ENCODE data around the gene PLOD3. TPM values are rescaled to one million over a fixed set of nuclear protein-coding genes. Genes with fewer than 3 reads are reported as not detected.

Gene PLOD3
- total and polyA plus RNA-seq, 4 experiments from 2014 or later = 24.6 to 72.4 (median 47.2) TPM

- no peaks in the 10 kb centered on the region for H3K9me3 Mint-ChIP-seq
- H3K4me1 Mint-ChIP-seq = peaks cover 1 to 17% (median 3%) of the 10 kb centered on the region in 4 donors
- H3K4me3 Mint-ChIP-seq = no peak overlapping the region
- POLR2A ChIA-PET (ENCODE audit: partially characterized antibody) = interaction anchor here (1.4 to 2.0 kb wide), 2 partner anchors 12 to 14 kb away, joined by 4 to 6 read pairs; no protein-coding TSS in a partner anchor
- Histone ChIP-seq H3K4me3 (ENCODE audit: low read length in 2 of 2) (no peak overlapping the region), H3K9me3 (ENCODE audit: control insufficient read depth in 1 of 2, low read length in 2 of 2) (no peaks in the 10 kb centered on the region), H3K27ac (ENCODE audit: low read depth, low read length) (no peak overlapping the region), H3K36me3 (ENCODE audit: insufficient read depth, low read length) (peaks cover 34% of the 10 kb centered on the region), H3K27me3 (ENCODE audit: insufficient read depth, low read length) (no peaks in the 10 kb centered on the region), H3K4me1 (ENCODE audit: insufficient read depth, low read length) (peaks cover 8% of the 10 kb centered on the region)
- H3K27me3 Mint-ChIP-seq = no peaks in the 10 kb centered on the region
- H3K36me3 Mint-ChIP-seq = peaks cover 4 to 17% of the 10 kb centered on the region in 2 donors
- intact Hi-C loops (cut with micrococcal nuclease) = no loop called here
- DNase-seq = no peak
- CTCF ChIA-PET (ENCODE audit: partially characterized antibody) = interaction anchor here (1.4 kb wide), 1 partner anchor 13 kb away, joined by 4 read pairs; no protein-coding TSS in a partner anchor
- H3K27ac Mint-ChIP-seq = no peak overlapping the region
These were observed 21.1 kb upstream of the PLOD3 start for GRCh38 chr7:101238226-101239182.

GRCh38 chr7:101237206-101238067 is 20.1 kb upstream of the PLOD3 start, which contains the start of gene CLDN15:
CLDN15 (minus strand) TSS chr7:101237802; CDS start chr7:101237581, 221 bp downstream.
- Mint-ChIP-seq H3K36me3 (peaks cover 4 to 20% of the 10 kb centered on the region in 2 donors), H3K27ac (peak within 1 kb of the TSS in 1 of 7 donors; percentile 35), H3K4me1 (peaks cover 0 to 8% (median 1%) of the 10 kb centered on the region in 4 donors), H3K4me3 (no peak within 1 kb of the TSS), H3K27me3 (no peaks in the 10 kb centered on the region), H3K9me3 (no peaks in the 10 kb centered on the region)
- Histone ChIP-seq H3K27ac (ENCODE audit: low read depth, low read length) (no peak within 1 kb of the TSS), H3K27me3 (ENCODE audit: insufficient read depth, low read length) (no peaks in the 10 kb centered on the region), H3K4me3 (ENCODE audit: low read length in 2 of 2) (no peak within 1 kb of the TSS), H3K36me3 (ENCODE audit: insufficient read depth, low read length) (peaks cover 34% of the 10 kb centered on the region), H3K9me3 (ENCODE audit: control insufficient read depth in 1 of 2, low read length in 2 of 2) (no peaks in the 10 kb centered on the region), H3K4me1 (ENCODE audit: insufficient read depth, low read length) (no peaks in the 10 kb centered on the region)
- ChIA-PET POLR2A (ENCODE audit: partially characterized antibody) (interaction anchor here (1.0 to 2.0 kb wide), 3 partner anchors 11 to 20 kb away, joined by 4 to 6 read pairs (median 4); partner anchors contain the start of genes PLOD3 and ZNHIT1), CTCF (ENCODE audit: partially characterized antibody) (interaction anchor here (1.4 kb wide), 1 partner anchor 12 kb away, joined by 4 read pairs; no protein-coding TSS in a partner anchor)
- intact Hi-C loops (cut with micrococcal nuclease) = no loop called here
- no peak for DNase-seq

GRCh38 chr7:101236292-101236835 is 19.0 kb upstream of the PLOD3 start:
- ChIA-PET CTCF (ENCODE audit: partially characterized antibody) (interaction anchor here (2.9 kb wide), 1 partner anchor 8 kb away, joined by 24 read pairs; the partner anchor contains the start of gene FIS1), POLR2A (ENCODE audit: partially characterized antibody) (interaction anchor here (1.0 to 2.0 kb wide), 2 partner anchors 16 to 19 kb away, joined by 4 to 6 read pairs; partner anchors contain the start of genes PLOD3 and ZNHIT1)
- no peak overlapping the region for H3K4me3 Mint-ChIP-seq

GRCh38 chr7:101235522-101235921 is 18.1 kb upstream of the PLOD3 start:
- H3K36me3 ChIP-seq (ENCODE audit: insufficient read depth, low read length) = peaks cover 28% of the 10 kb centered on the region
- peaks cover 7 to 21% of the 10 kb centered on the region in 2 donors for H3K36me3 Mint-ChIP-seq
- H3K27me3 ChIP-seq (ENCODE audit: insufficient read depth, low read length) = no peaks in the 10 kb centered on the region
- ChIA-PET POLR2A (ENCODE audit: partially characterized antibody) (interaction anchor here (1.2 kb wide), 1 partner anchor 8 kb away, joined by 7 read pairs; no protein-coding TSS in a partner anchor), CTCF (ENCODE audit: partially characterized antibody) (interaction anchor here (1.8 to 2.9 kb wide), 2 partner anchors 9 to 47 kb away, joined by 4 to 24 read pairs; partner anchors contain the start of gene FIS1)
- H3K27ac ChIP-seq (ENCODE audit: low read depth, low read length) = no peak overlapping the region
- H3K27me3 Mint-ChIP-seq = no peaks in the 10 kb centered on the region
- H3K4me1 ChIP-seq (ENCODE audit: insufficient read depth, low read length) = no peaks in the 10 kb centered on the region
- DNase-seq = no peak
- no peak overlapping the region for H3K4me3 Mint-ChIP-seq
- no peak overlapping the region for H3K27ac Mint-ChIP-seq
- H3K9me3 Mint-ChIP-seq = peaks cover 0 to 2% (median 0%) of the 10 kb centered on the region in 8 donors
- H3K4me1 Mint-ChIP-seq = peaks cover 0 to 4% (median 2%) of the 10 kb centered on the region in 4 donors
- H3K9me3 ChIP-seq (ENCODE audit: control insufficient read depth in 1 of 2, low read length in 2 of 2) = no peaks in the 10 kb centered on the region
- intact Hi-C loops (cut with micrococcal nuclease) = no loop called here
- no peak overlapping the region for H3K4me3 ChIP-seq (ENCODE audit: low read length in 2 of 2)

More at GRCh38 chr7:101236292-101236835, 19.0 kb upstream of the PLOD3 start:
- H3K4me1 Mint-ChIP-seq = peaks cover 0 to 5% (median under 1%) of the 10 kb centered on the region in 4 donors
- Histone ChIP-seq H3K27me3 (ENCODE audit: insufficient read depth, low read length) (no peaks in the 10 kb centered on the region), H3K36me3 (ENCODE audit: insufficient read depth, low read length) (peaks cover 34% of the 10 kb centered on the region), H3K4me3 (ENCODE audit: low read length in 2 of 2) (no peak overlapping the region), H3K9me3 (ENCODE audit: control insufficient read depth in 1 of 2, low read length in 2 of 2) (no peaks in the 10 kb centered on the region), H3K4me1 (ENCODE audit: insufficient read depth, low read length) (no peaks in the 10 kb centered on the region), H3K27ac (ENCODE audit: low read depth, low read length) (no peak overlapping the region)
- intact Hi-C loops (cut with micrococcal nuclease) = no loop called here
- no peaks in the 10 kb centered on the region for H3K27me3 Mint-ChIP-seq
- DNase-seq = no peak
- peaks cover 4 to 22% of the 10 kb centered on the region in 2 donors for H3K36me3 Mint-ChIP-seq
- no peak overlapping the region for H3K27ac Mint-ChIP-seq
- H3K9me3 Mint-ChIP-seq = no peaks in the 10 kb centered on the region

DNA sequence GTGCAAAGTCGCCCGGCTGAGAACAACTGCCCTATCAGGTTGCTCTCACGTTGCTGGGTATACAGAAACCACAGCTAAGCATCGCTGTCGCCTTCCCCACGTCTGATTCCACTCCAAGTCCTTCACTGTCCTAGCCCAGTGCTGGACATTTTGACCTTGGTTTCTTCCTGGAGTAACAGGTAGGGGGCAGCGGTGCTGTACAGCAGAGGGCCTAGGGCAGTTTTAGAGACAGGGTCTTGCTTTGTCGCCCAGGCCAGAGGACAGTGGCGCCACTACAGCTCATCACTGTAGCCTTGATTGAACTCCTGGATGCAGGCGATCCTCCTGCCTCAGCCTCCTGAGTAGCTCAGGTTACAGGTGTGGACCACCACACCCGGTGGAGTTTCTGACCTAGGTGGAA is 17.7 kb upstream of the PLOD3 start:
- POLR2A ChIA-PET (ENCODE audit: partially characterized antibody) = interaction anchor here (1.2 to 2.8 kb wide), 2 partner anchors 8 to 17 kb away, joined by 7 read pairs; no protein-coding TSS in a partner anchor
- H3K27ac Mint-ChIP-seq = peak overlapping the region in 1 of 7 donors; percentile 32
- no peaks in the 10 kb centered on the region for H3K9me3 ChIP-seq (ENCODE audit: control insufficient read depth in 1 of 2, low read length in 2 of 2)

DNA sequence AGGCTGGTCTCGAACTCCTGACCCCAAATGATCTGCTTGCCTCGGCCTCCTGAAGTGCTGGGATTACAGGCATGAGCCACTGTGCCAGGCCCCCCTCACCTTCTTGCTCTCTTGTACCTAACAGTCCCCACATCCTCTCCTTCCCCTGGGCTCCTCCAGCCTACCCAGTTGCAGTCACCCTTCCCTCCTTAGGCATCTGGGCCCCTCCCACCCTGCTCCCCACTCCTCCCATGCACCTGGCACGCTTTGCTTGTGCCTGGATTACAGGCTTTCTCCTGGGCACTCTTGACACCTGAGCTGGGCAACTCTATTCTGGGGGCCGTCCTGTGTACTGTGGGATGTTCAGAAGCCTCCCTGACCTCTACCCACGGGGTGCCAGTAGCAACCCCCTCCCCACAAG is 17.3 kb upstream of the PLOD3 start:
- no peak overlapping the region for H3K4me3 ChIP-seq (ENCODE audit: low read length in 2 of 2)
- peak overlapping the region in 2 of 7 donors; percentile 32 to 41 for H3K27ac Mint-ChIP-seq
- H3K36me3 Mint-ChIP-seq = peaks cover 8 to 22% of the 10 kb centered on the region in 2 donors
- H3K9me3 Mint-ChIP-seq = peaks cover 0 to 2% (median 0%) of the 10 kb centered on the region in 8 donors
- no peak for DNase-seq
- intact Hi-C loops (cut with micrococcal nuclease) = no loop called here
- H3K9me3 ChIP-seq (ENCODE audit: control insufficient read depth in 1 of 2, low read length in 2 of 2) = no peaks in the 10 kb centered on the region
- no peak overlapping the region for H3K27ac ChIP-seq (ENCODE audit: low read depth, low read length)
- no peak overlapping the region for H3K4me3 Mint-ChIP-seq
- peaks cover 19% of the 10 kb centered on the region for H3K36me3 ChIP-seq (ENCODE audit: insufficient read depth, low read length)
- H3K27me3 ChIP-seq (ENCODE audit: insufficient read depth, low read length) = no peaks in the 10 kb centered on the region
- CTCF ChIA-PET (ENCODE audit: partially characterized antibody) = interaction anchor here (1.8 to 2.9 kb wide), 2 partner anchors 10 to 48 kb away, joined by 4 to 24 read pairs; partner anchors contain the start of gene FIS1
- H3K4me1 Mint-ChIP-seq = peaks cover 0 to 4% (median 2%) of the 10 kb centered on the region in 4 donors
- POLR2A ChIA-PET (ENCODE audit: partially characterized antibody) = interaction anchor here (1.2 to 2.8 kb wide), 2 partner anchors 9 to 17 kb away, joined by 7 read pairs; no protein-coding TSS in a partner anchor
- no peaks in the 10 kb centered on the region for H3K4me1 ChIP-seq (ENCODE audit: insufficient read depth, low read length)
- H3K27me3 Mint-ChIP-seq = no peaks in the 10 kb centered on the region

More for the DNA sequence above, 17.7 kb upstream of the PLOD3 start:
- Mint-ChIP-seq H3K4me3 (no peak overlapping the region), H3K36me3 (peaks cover 8 to 22% of the 10 kb centered on the region in 2 donors), H3K27me3 (no peaks in the 10 kb centered on the region), H3K4me1 (peaks cover 0 to 4% (median 2%) of the 10 kb centered on the region in 4 donors), H3K9me3 (peaks cover 0 to 2% (median 0%) of the 10 kb centered on the region in 8 donors)
- no peak overlapping the region for H3K27ac ChIP-seq (ENCODE audit: low read depth, low read length)
- no peaks in the 10 kb centered on the region for H3K27me3 ChIP-seq (ENCODE audit: insufficient read depth, low read length)
- H3K4me3 ChIP-seq (ENCODE audit: low read length in 2 of 2) = no peak overlapping the region
- peaks cover 23% of the 10 kb centered on the region for H3K36me3 ChIP-seq (ENCODE audit: insufficient read depth, low read length)
- intact Hi-C loops (cut with micrococcal nuclease) = no loop called here
- H3K4me1 ChIP-seq (ENCODE audit: insufficient read depth, low read length) = no peaks in the 10 kb centered on the region
- no peak for DNase-seq
- CTCF ChIA-PET (ENCODE audit: partially characterized antibody) = interaction anchor here (1.8 to 2.9 kb wide), 2 partner anchors 9 to 47 kb away, joined by 4 to 24 read pairs; partner anchors contain the start of gene FIS1
